NCI-H82 treated with DMSO at 0.1 percent for 48 hours (cell line): Measurements from ENCODE around the gene NPAS4.
A peak's percentile ranks its signal among the peaks of the same experiment; 100 is the strongest.
"Not testable (repeated sequence)": the region's sequence is repeated elsewhere in the genome, so short reads cannot be mapped to it uniquely, and the experiment has no call there.

Experiments
- DNase-seq: peaks from one replicate; lab custom pipeline; 2025; ENCODE audit not compliant: unreplicated experiment; lab: John Stamatoyannopoulos, UW

Gene NPAS4

DNA sequence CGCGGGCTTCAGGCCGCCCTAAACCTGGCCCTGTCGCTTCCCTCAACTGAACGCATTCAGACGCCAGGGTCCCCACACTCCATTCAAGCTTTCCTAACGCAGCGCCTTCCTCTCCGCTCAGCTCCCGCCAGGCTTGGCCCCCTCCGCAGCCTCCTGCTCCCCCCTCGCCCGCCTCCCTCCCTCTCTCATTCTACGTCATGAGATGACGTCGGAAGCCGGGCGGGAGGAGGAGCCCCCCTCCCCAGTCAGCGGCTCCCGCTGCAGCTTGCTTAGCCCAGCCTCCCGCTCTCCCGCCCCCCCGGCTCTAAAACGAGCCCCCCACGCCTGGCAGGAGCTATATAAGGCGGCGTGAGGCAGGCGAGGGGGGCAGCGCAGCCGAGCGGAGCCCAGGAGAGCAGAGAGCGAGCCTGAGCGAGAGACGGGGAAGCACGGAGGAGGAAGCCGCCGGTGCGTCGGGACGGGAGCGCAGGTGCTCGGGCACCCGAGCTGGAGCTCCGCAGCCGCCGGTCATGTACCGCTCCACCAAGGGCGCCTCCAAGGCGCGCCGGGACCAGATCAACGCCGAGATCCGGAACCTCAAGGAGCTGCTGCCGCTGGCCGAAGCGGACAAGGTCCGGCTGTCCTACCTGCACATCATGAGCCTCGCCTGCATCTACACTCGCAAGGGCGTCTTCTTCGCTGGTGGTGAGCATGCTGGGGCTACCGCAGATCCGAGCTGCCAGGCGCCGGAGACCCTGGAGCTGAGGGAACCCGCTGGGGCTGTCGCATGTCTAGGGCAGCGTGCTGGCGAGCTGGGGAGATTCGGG, at the start of gene NPAS4:
NPAS4 (plus strand) TSS at position 365 of the 806 bp plus-strand sequence; CDS start at position 510, 145 bp downstream.
- peak; percentile 16 for DNase-seq

DNA sequence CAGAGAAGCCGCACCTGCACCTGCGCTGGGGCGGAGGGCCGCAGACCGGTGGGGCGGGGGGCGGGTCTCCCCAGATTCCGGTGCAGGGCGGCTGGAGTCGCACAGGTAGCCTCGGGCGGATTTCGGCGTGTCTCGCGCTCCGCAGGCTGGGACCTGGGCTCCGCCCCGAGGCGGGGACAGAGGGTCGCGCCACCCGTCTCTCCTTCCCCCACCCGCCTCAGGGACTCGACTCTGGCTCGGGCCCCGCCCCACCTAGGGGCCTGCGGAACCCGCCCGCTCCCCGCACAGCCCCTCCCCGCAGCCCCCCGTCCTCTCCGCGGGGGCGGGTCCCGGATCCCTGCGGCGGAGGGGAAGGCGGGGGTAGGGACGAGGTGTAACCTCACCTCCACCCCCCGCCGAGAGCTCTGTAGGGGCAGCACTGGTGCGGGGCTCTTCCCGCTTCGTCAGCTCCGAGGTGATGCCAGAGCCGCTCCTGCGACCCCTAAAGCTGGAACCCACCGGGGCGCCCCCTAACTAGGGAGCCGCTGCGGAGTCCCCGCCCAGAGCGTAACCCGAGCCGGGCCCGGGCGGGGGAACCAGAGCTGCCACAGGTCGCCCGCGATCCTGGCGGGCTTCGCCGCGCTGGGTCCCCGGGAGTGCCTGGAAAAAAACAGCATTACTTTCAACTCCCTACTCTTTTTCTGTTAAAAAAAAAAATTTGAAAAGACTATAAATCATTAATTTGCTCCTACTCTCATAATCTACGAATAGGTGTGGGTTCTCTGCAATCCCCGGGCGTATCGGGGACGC, 49.0 kb upstream of the NPAS4 start, which contains the start of gene SLC29A2:
SLC29A2 (minus strand) TSS at position 134 of the 789 bp plus-strand sequence. CDS start 169 bp downstream, outside the sequence.
- peak; percentile 76 for DNase-seq

DNA sequence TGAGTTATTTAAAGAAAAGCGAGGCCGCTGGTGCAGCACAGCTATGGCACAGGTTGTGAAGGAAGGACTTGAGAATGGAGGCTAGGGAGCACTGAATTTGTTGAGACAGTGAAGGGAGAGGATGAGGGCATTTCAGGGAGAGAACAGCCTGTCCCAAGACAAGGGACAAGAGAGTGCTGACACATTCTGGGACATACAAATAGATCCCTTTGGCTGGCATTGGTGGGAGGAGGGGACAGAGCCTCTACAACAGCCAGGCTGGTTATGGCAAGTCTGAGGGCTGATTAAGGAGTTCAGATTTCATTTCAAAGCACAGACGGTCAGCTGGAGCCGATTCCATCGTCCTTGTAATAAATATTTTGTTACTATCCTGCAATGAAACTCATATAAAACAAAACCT, 47.6 kb upstream of the NPAS4 start:
- DNase-seq, result peak; percentile 15

DNA sequence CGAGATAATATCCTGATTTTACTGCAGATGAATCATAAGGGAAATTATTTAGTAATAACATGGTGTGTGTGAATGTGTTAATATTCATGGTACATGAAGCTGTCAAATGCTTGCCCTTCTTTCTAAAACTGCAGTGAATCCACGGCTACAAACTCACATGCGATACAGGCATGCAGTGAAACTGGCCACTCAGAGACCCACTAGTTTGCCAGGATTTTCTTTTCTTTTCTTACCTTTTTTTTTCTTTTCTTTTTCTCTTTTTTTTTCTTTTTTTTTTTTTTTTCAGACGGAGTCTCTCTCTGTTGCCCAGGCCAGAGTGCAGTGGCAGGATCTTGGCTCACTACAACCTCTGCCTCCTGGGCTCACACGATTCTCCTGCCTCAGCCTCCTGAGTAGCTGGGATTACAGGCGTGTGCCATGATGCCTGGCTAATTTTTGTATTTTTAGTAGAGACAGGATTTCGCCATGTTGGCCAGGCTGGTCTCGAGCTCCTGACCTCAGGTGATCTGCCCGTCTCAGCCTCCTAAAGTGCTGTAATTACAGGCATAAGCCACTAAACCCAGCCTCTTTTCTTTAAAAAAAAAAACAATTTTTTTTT, 47.0 kb upstream of the NPAS4 start:
- DNase-seq, result not testable (repeated sequence)

DNA sequence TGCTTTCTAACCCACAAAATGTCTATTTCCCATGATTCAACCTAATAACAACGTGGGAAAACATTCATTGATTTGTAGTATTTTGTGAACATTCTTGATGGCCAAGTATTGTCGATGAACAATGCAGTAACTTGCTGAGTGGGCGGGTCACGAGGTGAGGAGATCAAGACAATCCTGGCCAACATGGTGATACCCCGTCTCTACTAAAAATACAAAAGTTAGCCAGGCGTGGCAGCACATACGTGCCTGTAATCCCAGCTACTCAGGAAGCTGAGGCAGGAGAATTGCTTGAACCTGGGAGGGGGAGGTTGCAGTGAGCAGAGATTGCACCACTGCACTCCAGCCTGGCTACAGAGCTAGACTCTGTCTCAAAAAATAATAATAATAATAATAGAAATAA, 40.6 kb upstream of the NPAS4 start:
- DNase-seq, result not testable (repeated sequence)

DNA sequence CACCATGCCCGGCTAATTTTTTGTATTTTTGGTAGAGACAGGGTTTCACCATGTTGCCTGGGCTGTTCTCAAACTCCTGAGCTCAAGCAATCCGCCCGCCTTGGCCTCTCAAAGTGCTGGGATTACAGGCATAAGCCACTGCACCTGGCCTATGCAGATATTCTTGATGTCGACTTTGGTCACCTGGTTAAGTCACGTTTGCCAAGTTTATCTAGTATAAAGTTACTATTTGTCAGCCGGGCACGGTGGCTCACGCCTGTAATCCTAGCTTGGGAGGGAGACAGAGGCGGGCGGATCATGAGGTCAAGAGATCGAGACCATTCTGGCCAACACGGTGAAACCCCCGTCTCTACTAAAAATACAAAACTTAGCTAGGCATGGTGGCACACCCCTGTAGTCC, 36.5 kb upstream of the NPAS4 start:
- not testable (repeated sequence) for DNase-seq

DNA sequence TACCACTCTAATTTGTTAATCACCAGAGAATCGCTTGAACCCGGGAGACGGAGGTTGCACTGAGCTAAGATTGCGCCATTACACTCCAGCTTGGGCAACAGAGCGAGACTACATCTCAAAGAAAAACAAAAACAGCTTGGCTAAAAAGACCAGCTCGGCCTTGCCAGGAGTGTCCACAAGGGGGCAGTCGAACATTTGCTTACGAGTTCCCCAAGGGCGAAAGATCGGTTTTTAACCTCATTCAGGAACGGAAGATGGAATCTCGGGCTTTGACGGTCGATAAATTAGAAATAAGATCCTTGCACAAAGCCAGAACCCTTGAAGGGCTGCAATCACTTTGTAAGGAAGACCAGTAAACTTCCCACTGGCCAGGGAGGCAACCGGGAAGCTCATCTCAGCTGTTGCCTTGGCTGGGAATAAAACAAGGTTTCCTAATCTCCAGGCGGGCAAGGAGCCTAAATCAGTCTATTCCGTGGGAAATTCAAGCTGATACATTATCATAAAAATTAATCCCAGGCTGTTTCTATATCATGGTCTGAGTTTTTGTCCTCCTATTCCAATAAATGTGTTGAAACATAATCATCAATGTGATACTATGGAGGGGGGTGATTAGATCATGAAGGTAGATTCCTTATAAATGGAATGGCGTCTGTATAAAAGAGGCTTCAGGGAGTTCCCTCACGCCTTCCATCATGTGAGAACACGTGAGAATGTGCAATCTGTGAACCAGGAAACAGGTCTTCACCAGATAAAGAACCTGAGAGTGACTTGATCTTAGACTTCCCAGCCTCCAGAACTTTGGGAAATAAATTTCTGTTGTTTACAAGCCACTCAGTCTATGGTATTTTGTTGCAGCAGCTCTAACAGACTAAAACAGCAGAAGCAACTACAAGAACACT, 34.4 kb upstream of the NPAS4 start:
- peak; percentile 55 for DNase-seq

DNA sequence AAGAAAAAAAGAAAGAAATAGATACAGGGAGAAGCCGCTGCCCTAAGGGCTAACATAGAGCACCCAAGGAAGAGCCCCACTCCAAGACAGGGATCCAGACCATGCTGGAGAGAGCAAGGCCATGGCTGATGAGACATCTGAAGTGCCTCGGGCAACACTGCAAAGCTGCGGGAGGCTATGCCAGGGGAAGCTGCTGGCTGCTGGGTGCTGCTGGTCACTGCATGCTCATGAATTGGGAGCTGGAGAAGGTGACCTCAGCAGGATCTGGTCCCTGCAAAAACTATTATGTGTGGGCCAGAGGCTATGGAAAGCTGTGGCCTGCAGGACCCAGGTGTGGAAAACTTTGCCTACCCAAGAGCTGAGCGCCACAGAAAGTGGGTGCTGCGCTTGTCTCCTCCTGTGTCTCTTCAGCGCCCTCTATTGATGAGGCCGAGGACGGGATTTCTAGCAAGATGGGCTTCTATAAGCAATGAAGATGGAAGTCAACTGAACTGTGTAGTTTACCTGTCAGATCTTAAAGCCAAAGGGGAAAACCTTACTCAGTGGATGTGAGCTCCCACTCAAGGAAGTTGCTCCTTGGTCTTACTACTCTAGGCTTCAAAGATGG, 32.0 kb upstream of the NPAS4 start:
- DNase-seq, result peak; percentile 54

DNA sequence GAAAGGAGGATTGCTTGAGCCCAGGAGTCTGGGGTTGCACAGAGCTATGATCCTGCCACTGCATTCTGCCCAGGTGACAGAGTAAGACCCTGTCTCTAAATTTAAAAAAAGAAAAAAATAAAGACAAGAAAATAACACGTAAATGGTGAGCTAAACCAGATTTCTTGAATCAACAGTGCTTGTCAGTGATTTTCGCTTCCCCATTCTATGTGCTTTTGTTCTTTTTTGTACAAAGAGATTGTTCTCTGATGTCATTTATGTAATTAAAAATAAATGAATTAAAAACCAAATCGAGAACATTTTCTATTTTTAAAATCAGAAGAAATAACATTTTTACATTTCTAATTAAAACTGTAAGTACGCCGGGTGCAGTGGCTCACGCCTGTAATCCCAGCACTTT, 29.5 kb upstream of the NPAS4 start:
- DNase-seq, result no peak

DNA sequence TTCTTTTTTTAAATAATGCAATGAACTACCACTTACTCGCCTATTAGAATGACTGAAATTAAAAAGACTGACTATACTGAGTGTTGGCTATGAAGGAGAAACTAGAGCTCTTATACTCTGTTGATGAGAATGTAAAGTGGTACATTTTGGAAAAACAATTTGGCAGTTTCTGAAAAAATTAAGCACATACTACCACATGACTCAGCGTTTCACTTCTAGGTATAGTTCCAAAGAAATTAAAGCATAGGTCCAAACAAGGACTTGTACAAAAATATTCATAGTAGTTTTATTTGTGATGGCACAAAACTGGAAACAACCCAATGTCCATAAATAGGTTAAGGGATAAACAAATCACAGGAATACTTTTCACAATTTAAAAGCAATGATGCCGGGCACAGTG, 26.9 kb upstream of the NPAS4 start:
- DNase-seq, result no peak

DNA sequence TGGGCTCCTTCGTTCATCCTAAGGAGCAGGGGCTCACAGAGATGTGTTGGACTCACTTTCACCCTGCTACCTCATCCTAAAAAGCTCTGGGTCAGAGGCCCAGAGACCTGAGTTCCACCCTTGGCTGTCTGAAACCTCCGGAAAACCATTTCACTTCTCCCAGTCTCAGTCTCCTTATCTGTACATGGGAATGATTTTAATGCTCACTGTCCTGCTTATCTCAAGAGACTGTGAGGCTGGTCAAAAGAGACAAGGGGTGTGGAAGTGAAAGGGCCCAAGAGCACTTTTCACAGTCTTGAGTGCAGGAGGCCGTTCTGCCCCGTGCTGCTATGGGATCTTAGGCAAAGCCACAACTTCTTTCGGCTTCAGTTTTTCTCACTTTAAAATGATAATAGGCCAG, 13.2 kb upstream of the NPAS4 start:
- DNase-seq, result no peak

DNA sequence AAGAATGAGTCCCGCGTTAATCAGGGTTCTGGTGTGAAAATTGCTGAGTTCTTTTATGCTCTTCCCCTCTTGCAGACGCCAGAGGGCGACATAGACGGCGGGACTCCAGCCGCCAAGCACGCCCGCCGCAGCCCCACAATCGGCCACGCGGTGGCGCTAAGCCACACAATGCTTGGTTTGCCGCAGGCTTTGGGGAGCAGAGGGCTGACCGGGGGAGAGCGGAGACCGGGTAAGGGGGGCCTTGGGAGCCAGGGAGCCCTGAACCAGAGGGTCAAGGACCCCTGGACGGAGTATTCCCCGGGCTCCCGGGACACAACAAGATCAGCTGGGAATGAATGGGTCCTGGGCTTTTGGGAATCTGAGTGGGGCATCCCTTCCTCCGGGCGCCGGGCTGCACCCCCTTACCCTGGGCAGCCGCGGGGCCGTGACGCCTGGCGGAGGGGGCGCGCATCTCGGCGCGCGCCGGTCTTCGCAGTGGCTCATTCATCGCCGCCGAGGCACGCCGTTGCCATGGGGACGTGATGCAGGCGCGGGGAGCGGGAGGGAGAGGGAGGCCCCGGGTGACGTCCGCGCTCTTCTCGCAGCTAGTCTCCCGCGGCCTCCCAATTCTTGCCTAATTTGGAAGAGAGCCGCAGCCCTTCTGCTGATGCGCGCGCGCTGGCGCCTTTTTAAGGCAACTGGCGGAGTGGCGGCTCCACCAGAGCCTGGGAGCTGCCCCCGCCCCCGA, 12.2 kb upstream of the NPAS4 start:
- DNase-seq, result peak; percentile 75

DNA sequence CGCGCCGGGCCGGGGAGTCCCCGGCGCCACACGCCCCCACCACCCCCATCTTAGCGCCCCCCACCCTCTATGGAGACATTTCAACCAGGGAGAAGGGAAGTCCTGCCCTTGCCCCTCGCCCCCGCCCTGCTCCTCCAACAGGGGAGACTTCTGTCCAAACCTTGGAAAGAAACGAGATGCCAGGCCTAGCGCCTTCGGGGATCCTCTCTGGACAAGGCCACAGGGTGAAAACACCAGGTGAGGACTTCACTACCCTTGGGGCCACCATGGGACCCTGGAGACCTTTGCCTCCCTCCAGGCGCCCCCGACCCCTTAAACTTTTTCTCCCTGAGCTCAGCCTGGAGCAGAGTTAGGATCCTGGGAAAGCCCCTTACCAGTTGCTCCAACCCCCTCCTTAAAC, 11.6 kb upstream of the NPAS4 start:
- no peak for DNase-seq

DNA sequence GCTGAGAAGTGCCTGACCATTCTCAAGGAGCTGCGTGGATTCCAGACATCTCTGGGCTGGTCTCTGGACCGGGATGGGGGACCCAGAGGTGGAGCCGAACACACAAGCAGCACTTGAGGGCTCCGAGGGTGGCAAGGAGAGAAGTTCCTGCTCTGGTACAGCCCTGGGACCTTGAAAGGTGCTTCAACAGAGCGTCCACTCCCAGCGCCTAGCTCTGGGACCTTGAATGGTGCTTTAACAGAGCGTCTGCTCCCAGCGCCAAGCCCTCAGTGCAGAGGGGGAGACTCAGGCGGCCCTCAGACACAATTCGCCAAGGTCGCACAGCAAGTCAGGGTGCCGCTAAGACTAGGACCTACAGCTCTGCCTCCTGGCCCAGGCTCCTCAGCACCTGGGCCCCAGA, 10.6 kb upstream of the NPAS4 start:
- DNase-seq, result no peak

DNA sequence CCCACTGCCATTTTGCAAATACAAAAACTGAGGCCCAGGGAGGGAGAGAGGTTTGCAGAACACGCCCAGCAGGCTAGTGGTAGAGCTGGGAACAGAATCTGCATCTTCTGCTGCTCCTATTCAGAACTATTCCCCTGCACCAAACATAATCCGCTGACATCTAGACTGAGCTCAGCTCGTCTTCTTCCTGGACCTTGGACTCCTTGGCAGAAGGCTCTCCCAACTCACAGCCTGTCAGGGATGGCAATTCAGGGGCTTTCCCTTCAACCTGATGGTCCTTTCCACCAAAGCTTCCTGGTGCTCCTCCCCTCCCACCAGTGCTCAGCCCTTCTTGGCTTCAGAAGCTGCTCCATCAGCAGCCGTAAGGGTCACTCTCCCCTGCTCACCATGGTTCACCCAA, 9.5 kb upstream of the NPAS4 start:
- DNase-seq, result no peak

DNA sequence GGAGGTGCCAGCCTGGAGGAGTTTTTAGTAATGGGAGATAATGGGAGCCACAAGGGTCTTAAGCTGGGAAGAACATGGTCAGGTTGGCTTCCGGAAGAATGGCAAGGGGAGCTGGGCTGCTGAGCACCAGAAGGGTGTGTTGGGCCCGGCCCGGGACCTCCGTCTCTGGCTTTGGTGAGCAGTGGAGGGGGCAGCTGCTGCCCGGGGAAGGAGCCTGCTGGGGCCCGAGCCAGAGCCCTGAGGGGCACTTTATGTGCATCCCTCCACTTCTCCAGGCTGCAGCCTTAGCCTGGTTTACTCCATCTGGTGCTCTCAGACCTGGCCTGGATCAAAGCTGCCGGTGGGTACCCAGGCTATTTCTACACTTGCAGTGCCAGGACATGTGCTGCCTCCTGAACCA, 8.7 kb upstream of the NPAS4 start:
- no peak for DNase-seq

DNA sequence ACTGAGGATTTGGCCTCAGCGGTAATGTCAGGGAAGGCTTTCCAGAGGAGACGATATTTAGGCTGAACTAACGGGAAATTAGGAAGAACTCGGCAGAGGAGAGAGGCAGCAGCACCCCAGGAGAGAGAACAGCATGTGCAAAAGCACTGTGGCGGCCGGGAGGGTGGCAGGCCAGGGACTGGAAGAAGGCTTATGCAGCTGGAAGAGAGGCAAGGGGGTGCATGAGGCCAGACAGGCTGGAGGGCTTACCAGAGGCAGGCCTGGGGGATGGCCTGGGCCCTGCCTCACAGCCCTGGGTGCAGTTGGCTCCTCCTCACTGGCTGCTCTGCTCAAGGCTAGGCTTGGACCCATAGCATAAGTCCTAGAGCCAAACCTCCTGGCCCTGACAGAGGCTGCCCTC, 7.7 kb upstream of the NPAS4 start:
- no peak for DNase-seq

DNA sequence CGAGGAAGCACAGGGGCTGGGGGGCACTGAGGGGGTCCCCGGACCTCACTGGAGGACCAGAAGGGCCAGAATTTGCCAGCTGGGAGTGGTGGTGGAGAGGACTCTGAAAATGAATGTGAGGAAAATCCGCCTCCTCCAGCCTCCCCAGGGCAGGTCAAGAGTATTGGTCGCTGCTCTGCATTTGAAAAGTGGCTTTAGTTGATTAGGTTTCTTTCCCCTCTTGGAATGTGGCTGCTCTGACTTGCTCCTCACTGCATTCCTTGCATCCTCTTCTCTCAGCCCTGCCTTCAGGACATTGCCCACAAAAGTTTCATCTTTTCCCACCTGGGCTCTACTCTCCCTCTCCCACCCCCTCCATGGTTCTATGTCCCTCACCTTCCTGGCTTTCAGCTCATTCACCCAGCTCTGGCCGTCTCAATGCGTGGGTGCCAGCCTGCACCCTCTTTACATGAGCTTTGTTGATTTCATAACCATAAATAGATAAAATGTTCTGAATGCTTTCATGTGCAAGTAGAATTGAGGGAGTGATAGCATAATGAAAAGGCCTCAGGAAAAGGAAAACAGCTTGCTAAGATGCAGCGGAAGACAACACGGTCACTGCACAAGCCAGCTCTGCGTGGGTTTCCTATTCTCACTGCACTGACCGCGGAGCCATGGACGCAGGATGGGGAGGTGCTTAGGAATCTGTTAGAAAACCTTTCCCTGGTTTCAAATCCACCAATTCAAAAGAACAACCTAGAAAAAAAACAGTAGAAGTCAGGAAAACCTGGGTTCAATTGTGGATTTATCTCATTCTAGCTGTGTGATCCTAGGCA, 6.5 kb upstream of the NPAS4 start:
- DNase-seq, result no peak

DNA sequence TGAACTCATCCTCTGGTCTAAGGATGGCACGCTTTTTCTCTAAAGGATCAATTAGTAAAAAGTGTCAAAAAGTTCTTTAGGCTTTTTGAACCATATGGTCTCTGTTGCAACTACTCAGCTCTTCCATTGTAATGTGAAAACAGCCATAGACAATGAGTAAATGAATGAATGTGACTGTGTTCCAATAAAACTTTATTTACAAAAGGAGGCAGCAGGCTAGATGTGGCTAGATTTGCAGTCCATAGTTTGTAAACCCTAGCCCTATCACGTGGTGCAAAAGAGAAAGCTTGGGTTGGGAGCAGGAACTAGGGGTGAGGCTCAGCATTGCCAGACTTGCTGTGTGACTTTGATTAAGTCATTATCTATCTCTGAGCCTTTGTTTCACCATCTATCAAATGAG, 5.4 kb upstream of the NPAS4 start:
- DNase-seq, result no peak
